DOHH2 (cell line): Measurements from ENCODE around the gene SPOCK1.

Source experiments
- H3F3A ChIP-seq: fragments of 200-600 bp; sonication (generic), shearing (Covaris generic); 2 replicates; pipeline ENCODE4 v1.6.0; 2016; ENCODE audit warnings: antibody characterized with exemption, mild to moderate bottlenecking; ENCODE audit not compliant: control insufficient read depth, insufficient read depth
- H3K27ac ChIP-seq: fragments of 200-600 bp; sonication (generic); 2 replicates; pipeline ENCODE4 v1.5.1; 2014; ENCODE audit warnings: low read depth, mild to moderate bottlenecking, low read length, moderate library complexity
- H3K27me3 ChIP-seq: fragments of 200-600 bp; sonication (generic); 2 replicates; pipeline ENCODE4 v1.6.1; 2014; ENCODE audit warnings: mild to moderate bottlenecking, low read length, mixed read lengths; ENCODE audit not compliant: control insufficient read depth
- H3K36me3 ChIP-seq: fragments of 200-600 bp; sonication (generic); 2 replicates; pipeline ENCODE4 v1.6.1; 2014; ENCODE audit warnings: mild to moderate bottlenecking, low read length, moderate library complexity, mixed read lengths; ENCODE audit not compliant: control insufficient read depth
- H3K4me1 ChIP-seq: fragments of 200-600 bp; sonication (generic); 2 replicates; pipeline ENCODE4 v1.6.1; 2014; ENCODE audit warnings: mild to moderate bottlenecking, low read length, mixed read lengths; ENCODE audit not compliant: control insufficient read depth
- H3K4me2 ChIP-seq: fragments of 200-600 bp; sonication (generic); 2 replicates; pipeline ENCODE4 v1.6.0; 2014; ENCODE audit warnings: mild to moderate bottlenecking, low read length, moderate library complexity
- H3K4me3 ChIP-seq: fragments of 200-600 bp; sonication (generic); 2 replicates; pipeline ENCODE4 v1.5.1; 2014; ENCODE audit warnings: mild to moderate bottlenecking, low read length, mixed read lengths
- H3K79me2 ChIP-seq: fragments of 200-600 bp; sonication (generic); 2 replicates; pipeline ENCODE4 v1.6.1; 2014; ENCODE audit warnings: mild to moderate bottlenecking, low read length, mixed read lengths; ENCODE audit not compliant: control insufficient read depth
- H3K9me2 ChIP-seq: fragments of 200-600 bp; sonication (generic); replicated peaks from 2 replicates; pipeline ENCODE4 v1.6.1; 2014; ENCODE audit warnings: mild to moderate bottlenecking, low read length, mixed read lengths; ENCODE audit not compliant: control insufficient read depth
- H3K9me3 ChIP-seq: fragments of 200-600 bp; sonication (generic); 2 replicates; pipeline ENCODE4 v1.6.1; 2014; ENCODE audit warnings: antibody characterized with exemption, low read length, mixed read lengths; ENCODE audit not compliant: control insufficient read depth, insufficient read depth
- H4K20me1 ChIP-seq: fragments of 200-600 bp; sonication (generic); 2 replicates; pipeline ENCODE4 v1.6.0; 2014; ENCODE audit warnings: low read depth, mild to moderate bottlenecking, antibody characterized with exemption, low read length, moderate library complexity; ENCODE audit not compliant: control insufficient read depth, insufficient read depth
- CTCF ChIP-seq: fragments of 200-600 bp; sonication (generic); IDR thresholded peaks from one replicate; pipeline ENCODE4 v1.5.1; 2014; ENCODE audit warnings: antibody characterized with exemption, mild to moderate bottlenecking, low read depth, low read length; ENCODE audit not compliant: poor library complexity, severe bottlenecking
- EZH2phosphoT487 ChIP-seq: fragments of 200-600 bp; sonication (generic); IDR thresholded peaks from 2 replicates; pipeline ENCODE4 v1.6.1; 2017; ENCODE audit warnings: borderline replicate concordance, mild to moderate bottlenecking, antibody characterized with exemption, low read length, moderate library complexity, mixed read lengths

The SPOCK1 gene

GRCh38 chr5:137176126-137176525, 323.0 kb downstream of the SPOCK1 start:
- no peaks in the 10 kb centered on the region for H3K9me3 ChIP-seq
- no peaks in the 10 kb centered on the region for H3K27me3 ChIP-seq
- no peaks in the 10 kb centered on the region for H3K4me1 ChIP-seq
- H3K79me2 ChIP-seq: no peaks in the 10 kb centered on the region
- TF ChIP-seq EZH2phosphoT487 (no peak), CTCF (no peak)
- H4K20me1 ChIP-seq: no peaks in the 10 kb centered on the region
- no peaks in the 10 kb centered on the region; the same call in 1 of the 2 replicates for H3K9me2 ChIP-seq
- H3K36me3 ChIP-seq: no peaks in the 10 kb centered on the region
- no peak overlapping the region for H3K4me3 ChIP-seq
- H3K4me2 ChIP-seq: no peak overlapping the region
- no peaks in the 10 kb centered on the region for H3F3A ChIP-seq
- no peak overlapping the region for H3K27ac ChIP-seq

- no peaks in the 10 kb centered on the region for H3K36me3 ChIP-seq
- no peak overlapping the region for H3K4me2 ChIP-seq
- no peaks in the 10 kb centered on the region for H3K4me1 ChIP-seq
- no peaks in the 10 kb centered on the region for H4K20me1 ChIP-seq
- no peaks in the 10 kb centered on the region for H3K79me2 ChIP-seq
- H3K4me3 ChIP-seq: no peak overlapping the region
- H3K9me2 ChIP-seq: no peaks in the 10 kb centered on the region; the same call in 1 of the 2 replicates
- H3K9me3 ChIP-seq: no peaks in the 10 kb centered on the region
- TF ChIP-seq EZH2phosphoT487: no peak
- no peak for TF ChIP-seq CTCF
- no peaks in the 10 kb centered on the region for H3F3A ChIP-seq
- H3K27me3 ChIP-seq: no peaks in the 10 kb centered on the region
- no peak overlapping the region for H3K27ac ChIP-seq
Measured at GRCh38 chr5:137174196-137174595, 324.9 kb downstream of the SPOCK1 start.

GRCh38 chr5:137172258-137172657, 326.9 kb downstream of the SPOCK1 start:
- Histone ChIP-seq H3K4me1 (no peaks in the 10 kb centered on the region), H3K79me2 (no peaks in the 10 kb centered on the region), H3K9me3 (no peaks in the 10 kb centered on the region), H3K27ac (no peak overlapping the region), H3K4me3 (no peak overlapping the region), H4K20me1 (no peaks in the 10 kb centered on the region), H3K9me2 (no peaks in the 10 kb centered on the region; the same call in 1 of the 2 replicates), H3K27me3 (no peaks in the 10 kb centered on the region), H3F3A (no peaks in the 10 kb centered on the region), H3K36me3 (no peaks in the 10 kb centered on the region), H3K4me2 (no peak overlapping the region)
- no peak for TF ChIP-seq CTCF
- no peak for TF ChIP-seq EZH2phosphoT487

- Histone ChIP-seq H3K79me2 (no peaks in the 10 kb centered on the region), H3K36me3 (no peaks in the 10 kb centered on the region), H3K4me3 (no peak overlapping the region), H3K4me2 (no peak overlapping the region), H3F3A (no peaks in the 10 kb centered on the region), H3K4me1 (no peaks in the 10 kb centered on the region), H3K9me3 (no peaks in the 10 kb centered on the region), H3K9me2 (no peaks in the 10 kb centered on the region; the same call in 1 of the 2 replicates), H4K20me1 (no peaks in the 10 kb centered on the region), H3K27me3 (no peaks in the 10 kb centered on the region), H3K27ac (no peak overlapping the region)
- TF ChIP-seq EZH2phosphoT487 (no peak), CTCF (no peak)
Measured at GRCh38 chr5:137167187-137167586, 331.9 kb downstream of the SPOCK1 start.
